HG03457 (cell line): ENCODE results near the gene CERKL.

Source experiments
- ATAC-seq: cut with Tn5 transposase; IDR thresholded peaks from one replicate; pipeline ENCODE4 v1.9.1; 2021; ENCODE audit warnings: moderate number of reproducible peaks; ENCODE audit not compliant: unreplicated experiment

CERKL gene

DNA sequence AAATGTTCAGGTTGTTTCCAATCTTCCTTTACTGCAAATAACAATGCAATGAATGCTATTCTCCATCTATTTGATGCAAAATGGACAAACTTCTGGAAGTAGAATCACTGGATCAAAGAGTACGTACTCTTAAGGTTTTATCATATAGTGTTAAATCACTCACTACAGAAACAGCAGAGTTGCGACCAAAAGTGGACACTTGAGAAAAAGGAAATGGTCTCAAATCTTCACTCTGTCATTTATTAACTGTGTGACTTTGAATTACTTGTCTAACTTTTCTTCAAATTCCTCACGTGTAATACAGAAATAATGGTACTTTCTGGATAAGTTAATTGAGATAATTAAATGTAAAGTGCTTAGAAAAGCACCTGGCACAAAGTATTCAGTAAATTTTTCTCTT is 78.1 kb downstream of the CERKL start:
- no peak for ATAC-seq

DNA sequence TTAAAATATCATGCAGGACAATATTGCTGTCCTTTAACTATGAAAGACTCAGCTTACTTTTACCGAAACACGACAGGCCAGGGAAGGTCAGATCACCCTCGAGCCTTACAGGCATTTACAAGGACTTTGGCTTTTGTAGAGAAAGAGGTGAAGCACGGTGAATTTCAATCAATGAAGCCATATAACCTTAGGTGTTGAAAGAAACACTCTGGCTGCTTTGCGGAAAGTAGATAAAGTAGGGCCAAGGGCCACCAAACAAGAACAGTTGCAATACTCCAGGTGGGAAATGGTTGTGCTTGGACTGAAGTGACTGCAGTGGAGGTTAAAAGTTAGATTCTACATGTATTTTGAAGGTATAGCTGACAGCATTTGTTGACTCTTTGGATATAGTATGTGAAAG is 80.5 kb downstream of the CERKL start:
- no peak for ATAC-seq

DNA sequence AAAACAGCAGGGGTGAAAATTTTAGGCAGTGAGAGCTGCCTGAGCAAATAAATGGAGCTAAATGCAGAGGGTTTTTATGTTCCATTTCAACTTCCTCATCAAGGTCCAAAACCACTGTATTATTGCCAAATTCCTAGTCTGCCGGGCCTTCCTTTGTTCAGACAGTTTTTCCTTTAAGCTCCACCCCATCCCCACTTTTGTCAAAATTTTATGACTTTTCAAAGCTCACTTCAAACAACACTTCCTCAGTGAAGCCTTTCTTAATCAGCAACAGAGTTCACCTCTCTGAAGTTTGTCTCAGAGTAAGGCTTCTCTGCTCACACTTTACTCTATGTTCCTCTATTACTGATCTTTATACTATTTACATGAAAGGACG is 81.3 kb downstream of the CERKL start:
- ATAC-seq: no peak

DNA sequence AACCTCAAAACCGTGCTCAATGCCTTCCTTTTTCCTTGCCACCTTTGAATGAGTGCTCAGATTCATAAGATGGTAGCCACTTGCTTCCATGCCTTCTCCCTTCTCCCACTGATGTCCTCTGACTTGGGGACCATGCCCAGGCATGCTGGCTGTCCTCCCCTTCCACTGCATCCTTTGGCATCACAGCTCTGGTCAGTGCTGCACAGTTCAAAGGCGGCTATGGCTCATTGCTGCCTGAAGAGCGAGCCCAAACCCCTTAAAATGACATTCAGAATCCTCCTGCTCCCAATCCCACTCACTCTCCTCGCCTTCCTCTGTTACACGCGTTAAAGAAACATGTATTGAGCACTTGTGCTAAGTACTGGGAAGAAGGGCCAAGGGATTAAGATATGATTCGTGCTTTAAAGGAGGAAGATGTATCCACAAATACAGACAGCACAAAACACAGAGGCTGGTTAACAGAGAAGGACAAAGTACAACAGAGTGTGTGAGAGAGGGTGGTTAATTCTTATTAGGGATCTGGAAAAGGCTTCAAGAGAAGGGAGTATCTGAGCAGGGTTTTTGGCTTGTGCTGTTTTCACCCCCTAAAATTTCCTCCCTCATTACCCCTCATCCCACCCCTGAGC is 81.8 kb downstream of the CERKL start:
- no peak for ATAC-seq

DNA sequence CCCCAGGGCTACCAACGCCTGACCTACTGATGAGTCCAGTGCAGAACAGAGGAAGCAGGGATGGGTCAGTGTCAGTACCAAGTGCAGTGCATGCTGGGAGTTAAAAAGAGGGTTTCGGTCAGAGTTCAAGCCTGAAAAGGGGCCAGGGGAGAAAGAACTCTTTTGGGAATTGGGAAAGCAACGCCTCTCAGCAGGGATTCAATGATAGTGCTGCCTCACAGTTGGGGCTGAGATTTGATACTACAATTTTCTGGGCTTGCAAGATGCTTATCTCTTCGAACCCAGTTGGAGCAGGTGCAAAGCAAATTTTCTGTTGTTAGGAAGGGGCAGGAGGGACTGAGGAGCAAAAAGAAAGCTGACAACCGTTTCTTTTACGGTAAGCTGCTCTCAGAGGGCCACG is 82.6 kb downstream of the CERKL start:
- ATAC-seq: no peak

DNA sequence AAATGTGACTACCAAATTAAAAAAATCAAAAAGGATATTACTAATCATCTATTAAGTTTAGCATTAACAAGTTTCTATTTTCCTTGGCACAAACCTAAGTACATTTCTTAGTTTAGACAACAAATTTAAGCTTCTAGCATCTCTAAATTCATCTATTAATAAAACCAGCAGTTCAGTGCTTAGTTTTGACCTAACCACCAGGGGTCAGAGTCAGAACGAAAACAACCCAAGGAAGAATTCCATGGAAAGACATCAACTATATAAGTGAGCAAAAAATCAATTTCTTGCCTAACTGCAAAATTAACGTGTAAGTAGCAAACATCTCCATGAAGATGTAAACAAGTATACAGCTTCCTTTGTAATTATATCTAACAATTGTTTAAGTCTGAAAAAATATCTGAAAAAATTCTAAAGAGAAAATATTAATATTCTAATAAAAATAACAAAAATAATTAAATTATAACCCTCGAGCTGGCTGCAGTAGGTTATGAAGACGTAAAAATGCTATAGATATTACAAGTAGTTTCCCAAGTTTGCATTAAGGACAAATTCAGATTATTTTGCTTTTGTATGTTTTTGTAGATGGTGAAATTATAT is 83.7 kb downstream of the CERKL start:
- no peak for ATAC-seq

DNA sequence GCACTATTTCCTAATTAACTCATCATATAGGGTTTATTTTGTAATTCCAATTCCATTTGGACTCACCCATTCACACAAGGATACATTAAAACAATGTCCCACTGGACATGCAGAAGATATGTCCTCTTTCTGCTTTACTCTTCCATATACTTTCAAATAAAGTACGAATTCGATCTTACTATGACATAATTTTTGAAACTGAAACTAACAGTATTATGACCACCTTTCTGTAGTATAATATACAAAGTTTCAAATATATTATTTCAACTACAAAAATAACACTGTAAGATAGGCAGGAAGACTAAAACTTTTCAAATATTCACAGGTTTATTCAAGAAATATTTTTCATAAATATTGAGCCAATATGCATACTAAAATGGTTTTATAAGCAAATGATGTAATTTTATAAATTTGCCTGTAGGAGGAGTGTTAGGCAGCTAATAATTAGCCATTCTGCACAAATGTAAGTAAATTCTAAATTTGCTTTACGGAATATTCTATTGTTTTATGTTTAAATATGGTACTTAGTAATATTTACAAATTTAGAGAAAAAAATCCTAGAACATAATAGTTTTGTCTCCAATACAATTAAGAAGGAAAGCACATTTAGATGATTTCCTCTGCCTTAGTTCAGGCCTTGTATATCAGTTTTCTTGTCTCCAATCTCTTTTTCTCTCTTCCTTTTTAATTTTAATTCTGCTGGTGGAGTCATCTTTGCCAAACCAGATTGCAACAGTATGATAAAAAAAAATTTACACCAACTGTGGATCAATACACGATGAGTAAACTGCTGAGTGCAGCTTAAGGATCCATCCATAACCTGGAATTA is 85.9 kb downstream of the CERKL start:
- no peak for ATAC-seq

DNA sequence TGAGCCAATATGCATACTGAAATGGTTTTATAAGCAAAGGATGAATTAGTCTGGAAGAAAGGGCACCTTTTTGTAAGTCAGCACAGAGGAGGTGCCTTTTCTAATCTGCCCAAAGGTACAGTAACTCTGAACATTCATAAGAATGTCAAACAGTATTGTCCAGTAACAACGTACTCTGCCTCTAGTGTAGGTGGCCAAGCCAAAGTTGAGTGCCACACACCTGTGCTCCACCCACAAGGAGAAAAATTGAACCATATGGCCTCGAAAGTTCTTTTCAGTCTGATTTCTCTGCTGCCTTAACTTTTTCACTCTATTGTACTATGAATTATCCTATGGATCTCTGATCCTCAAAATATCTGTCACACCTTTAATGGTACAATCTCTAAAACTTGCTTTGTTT is 86.8 kb downstream of the CERKL start:
- no peak for ATAC-seq

DNA sequence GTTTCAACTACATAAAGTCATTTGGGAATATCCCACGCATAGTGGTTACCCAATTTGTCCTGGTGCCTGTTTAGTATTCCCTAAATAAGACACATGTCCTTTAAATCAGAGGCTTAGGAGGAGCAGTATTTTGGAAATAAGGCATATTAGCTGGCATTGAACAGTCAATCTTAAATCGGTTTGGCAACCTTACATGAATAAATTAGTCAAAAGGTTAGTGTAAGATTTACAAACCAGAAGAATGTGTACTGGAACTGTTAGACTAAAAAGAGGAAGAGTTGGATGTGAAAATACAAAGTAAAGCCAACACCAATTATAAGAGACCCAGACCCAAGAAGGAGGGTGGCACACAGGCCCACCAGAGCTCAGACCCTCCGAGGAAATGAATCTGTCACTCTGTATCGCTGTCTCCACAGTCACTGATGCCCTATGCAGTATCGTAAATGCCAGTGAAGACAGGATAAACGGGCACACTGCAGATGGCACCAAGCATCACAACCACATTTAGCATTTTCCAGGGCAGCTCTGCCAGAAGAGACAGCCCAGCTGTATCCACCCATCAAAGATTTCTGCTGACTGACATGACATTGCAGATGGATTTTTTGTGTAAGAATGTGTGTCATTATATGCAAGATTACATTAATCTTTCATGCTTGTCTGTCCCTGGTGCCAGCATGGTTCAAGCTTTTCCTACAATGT is 90.4 kb downstream of the CERKL start:
- ATAC-seq: no peak

DNA sequence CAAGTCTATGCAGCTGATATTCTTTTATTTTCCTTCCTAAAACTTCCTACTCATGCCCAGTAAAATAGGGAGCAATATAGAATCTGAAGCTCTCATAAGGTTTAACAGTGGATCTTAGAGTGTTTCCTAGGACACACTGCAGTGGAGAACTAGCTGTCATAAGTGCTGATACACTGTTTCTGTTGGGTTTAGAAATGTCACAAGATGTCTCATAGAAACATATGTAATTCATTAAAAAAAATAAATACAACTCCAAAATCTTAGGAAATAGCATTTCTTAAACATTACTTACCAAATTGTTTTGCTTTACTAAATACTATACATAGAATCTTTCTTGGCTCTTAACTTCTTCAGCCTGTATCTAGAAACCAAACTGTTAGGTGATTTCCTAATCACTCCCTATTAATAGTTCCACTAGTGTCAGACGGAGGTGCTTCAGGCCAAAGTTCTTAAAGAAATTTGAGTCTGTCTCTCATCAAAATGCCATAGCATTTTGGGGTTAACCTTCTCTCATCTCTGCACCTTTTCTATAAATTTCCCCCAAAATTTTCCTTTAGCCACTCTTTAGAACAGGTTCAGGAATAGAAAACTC is 93.7 kb downstream of the CERKL start:
- no peak for ATAC-seq

DNA sequence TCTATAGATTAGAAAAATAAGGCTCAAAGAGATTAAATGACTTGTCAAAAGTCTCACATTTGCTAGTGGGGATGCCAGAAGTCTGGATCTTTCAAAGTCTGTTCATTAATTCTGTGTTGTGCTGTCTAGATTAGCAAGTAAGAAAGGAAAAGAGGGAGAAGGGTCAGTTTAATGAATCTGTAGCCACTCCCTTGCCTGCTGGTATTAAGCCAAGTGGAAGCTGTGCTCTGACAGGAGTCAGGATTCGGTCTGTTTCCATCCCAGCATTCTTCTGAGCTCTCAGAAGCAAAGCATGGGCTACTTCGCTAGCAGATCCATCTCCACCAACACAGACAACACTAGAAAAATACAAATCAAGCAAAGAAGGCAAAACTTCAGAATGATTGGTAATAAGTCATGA is 98.5 kb downstream of the CERKL start:
- ATAC-seq: no peak

DNA sequence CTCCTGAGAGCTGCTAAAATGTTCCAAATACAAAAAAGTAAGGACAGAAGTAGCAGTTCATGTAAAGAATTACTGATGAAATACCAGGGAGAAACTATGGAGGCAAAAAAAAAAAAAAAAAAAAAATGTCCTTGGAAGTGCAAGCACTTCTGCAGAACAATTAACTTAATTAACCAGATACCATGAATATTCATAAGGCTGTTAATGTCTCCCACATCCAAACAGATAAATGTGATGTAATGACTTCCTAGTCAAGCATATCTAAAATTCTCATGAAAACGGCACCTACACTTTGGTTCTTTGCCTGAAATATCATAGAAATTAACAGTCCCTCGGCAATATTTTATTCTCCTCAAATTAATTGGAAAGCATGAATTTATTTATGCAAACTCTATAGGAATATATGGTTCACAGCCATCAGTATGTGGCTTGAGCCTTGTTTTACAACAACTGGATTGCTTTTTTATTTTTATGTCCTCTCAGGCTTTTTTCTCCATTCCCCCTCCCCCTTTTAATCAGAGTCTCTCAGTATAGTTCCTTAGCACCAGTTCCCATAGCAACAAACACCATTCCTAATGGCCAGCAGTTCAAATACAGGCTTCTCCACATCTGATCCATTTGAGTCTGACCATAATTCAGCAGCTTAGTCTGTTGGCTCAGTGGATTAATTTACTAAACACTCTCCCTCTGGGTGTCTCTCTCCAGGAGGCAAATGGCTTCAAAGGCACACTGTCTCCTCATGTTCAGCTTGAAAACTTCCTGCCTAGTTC is 102.7 kb downstream of the CERKL start:
- ATAC-seq: no peak

DNA sequence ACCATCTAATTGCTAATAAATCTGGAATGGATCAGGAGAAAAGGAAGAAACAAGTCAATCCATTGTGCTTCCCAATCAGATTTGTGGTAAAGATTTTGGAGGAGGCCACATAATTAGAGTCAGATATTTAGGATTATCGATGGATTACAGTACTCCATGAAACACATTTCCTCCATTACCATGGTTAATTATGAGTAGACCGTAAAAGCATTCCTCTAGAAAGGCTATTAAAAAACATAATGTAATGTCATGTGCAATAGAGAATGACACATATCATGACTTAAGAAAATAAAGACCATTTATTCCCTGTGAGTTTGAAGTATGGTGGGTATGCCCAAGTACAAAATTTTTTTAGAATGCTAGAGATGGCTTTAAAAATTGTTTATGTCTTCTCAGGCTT is 103.7 kb downstream of the CERKL start:
- ATAC-seq: no peak

DNA sequence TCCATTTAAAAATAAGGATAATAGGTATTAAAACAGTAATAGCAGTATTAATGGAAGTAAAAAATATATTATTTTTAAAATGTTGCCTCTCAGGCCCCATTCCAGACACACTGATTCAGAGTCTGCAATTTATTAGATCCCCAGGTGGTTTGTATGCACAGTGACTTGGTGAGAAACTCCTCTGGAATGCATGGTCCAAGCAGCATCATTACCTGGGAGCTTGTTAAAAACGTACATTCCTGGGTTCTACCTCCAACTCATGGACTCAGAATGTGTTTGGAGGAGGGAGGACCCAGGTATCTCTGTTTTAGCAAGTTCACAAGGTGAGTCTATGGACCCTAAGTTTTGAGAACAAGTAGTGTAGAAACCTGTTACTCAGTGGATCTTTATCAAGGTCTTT is 104.1 kb downstream of the CERKL start:
- no peak for ATAC-seq

DNA sequence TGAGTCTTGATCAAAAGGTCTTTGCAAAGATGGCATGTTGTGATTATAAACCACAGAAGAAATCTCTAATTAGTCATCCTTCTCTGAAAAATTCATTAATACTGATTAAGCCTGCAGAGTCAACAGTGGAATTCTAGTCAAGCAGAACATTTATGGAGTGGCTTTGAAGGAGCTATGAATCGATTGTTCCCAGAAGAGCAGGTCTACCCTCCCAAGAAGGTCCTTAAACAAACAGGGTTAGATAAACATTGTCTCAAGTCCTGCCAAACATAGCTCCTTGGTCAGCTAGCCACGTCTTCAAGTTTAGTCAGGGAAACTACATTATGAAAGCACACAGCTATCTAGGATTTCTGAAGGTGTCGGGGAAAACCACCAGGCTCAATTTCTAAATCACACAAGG is 110.8 kb downstream of the CERKL start:
- no peak for ATAC-seq

DNA sequence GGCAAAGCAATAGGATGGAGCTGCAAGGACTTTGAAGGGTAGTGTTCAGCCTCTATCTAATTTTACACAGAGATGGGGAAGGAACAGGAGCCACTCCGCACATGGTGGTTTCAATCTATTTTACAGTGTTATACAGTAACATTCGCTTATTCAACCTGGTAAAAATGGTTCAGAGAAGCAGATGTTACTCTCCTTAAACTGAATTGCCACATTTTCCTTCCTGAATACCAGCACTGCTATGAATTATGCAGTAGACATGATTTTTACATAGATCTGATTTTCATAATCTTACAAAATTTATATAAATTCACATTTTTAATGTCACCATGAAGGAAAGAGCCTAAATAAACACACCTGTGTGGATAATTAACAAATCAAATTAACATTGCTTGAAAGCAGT is 114.7 kb downstream of the CERKL start:
- ATAC-seq: no peak

DNA sequence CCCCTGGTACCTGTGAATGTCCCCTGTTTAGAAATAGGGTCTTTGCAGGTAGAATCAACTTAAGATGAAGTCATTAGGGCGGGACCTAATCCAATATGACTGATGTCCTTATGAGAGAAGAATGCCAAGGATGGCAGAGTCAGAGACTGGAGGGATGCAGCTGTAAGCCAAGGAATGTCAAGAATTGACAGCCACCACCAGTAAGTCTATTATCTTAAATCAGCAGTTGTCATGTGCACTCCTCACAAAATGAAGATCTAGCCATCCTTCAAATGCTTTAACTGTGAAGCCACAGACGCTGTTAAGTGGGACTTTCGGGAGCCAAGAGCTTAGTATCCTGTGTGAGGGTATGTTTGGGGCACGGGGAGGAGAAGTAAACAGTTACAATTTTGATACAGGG is 116.5 kb downstream of the CERKL start:
- no peak for ATAC-seq

DNA sequence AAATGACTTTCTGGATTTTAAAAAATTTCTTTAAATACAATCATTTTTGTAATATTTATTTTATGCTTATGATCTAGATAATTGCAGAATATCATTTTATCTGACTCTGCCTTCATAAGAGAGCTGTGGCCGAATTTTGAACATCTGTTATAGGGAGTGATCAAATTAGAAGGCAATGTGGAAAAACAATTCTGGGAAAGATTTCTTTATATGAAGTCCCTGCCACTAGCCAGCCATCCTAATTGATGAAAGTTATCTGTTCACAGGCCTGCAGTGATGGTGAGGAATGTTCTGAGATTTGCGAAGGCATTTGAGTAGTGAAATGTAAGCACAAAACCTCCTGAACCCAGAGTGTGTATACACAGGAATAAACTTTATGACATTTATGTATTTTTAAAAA is 120.2 kb downstream of the CERKL start:
- no peak for ATAC-seq

DNA sequence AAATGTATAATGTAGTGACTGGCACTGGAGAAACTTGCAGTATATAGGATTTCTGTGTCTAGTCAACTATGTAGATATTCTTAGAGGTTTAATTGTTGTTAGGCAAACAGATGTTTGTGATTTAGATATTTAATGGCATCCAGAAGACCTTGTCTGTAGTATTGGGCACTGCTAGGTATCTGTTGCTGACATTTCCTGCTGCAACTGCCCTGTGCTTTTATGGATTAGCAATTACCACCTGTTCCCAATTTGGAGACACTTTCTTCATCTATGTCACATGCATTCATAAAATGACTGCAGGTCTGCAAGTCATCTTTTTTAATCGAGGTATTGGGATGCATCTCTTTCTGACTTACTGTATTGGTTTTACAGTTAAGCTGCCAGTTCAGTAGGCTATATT is 128.5 kb downstream of the CERKL start:
- ATAC-seq: no peak

DNA sequence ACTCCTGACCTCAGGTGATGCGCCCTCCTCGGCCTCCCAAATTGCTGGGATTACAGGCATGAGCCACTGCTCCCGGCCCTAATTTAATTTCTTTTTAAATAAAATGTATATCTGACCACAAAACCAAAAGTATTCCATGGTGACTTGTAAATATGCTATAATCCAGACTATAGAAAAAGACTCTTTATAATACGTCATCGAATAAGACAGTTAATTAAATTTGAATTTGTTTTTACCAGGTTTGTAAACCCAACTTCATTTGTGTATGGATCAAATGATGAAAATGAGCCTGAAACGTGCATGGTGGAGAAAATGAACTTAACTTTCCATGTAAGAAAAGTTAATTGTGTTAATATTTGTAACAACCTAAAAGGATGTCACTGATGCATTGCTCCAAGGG is 129.8 kb downstream of the CERKL start:
- ATAC-seq: no peak

DNA sequence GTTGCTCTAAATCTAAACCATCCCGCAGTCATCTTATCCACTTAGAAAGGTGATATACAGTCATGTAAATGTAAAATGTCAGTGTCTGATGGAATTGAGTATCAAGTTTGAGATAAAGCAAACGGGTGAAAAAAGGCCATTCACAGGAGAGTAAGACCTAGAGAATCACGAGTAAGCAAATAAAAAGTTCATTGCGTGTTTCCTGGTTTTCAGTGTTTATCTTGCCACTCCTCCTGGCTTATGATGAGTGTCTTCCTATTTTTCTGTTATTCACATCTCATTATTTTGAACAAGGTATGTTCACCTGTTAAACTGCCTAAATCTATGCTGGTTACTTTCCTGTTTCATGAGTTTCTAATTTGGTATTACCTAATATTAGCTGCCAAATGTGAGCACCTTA is 130.9 kb downstream of the CERKL start:
- ATAC-seq: no peak
